H9 (cell line): ENCODE results near the gene CDC42. TPM values are rescaled to one million over a fixed set of nuclear protein-coding genes. Genes with fewer than 3 reads are reported as not detected.
"Not testable (repeated sequence)": the region's sequence is repeated elsewhere in the genome, so short reads cannot be mapped to it uniquely, and the experiment has no call there.

Experiments used
- DNase-seq: peaks from one replicate; pipeline ENCODE4 v3.0.0-alpha.2; 2017
- H2AFZ ChIP-seq: one replicate; pipeline ENCODE4 v1.6.1; 2013; ENCODE audit warnings: mild to moderate bottlenecking, low read length, control low read depth, moderate library complexity
- H2AK5ac ChIP-seq: 2 replicates; pipeline ENCODE4 v1.6.1; 2013; ENCODE audit warnings: low read length, control low read depth, mixed read lengths; ENCODE audit not compliant: insufficient read length
- H2BK120ac ChIP-seq: one replicate; pipeline ENCODE4 v1.6.1; 2013; ENCODE audit warnings: low read depth, mild to moderate bottlenecking, low read length, control low read depth, inconsistent platforms; ENCODE audit not compliant: poor library complexity, severe bottlenecking
- H2BK12ac ChIP-seq: 2 replicates; pipeline ENCODE4 v1.6.1; 2013; ENCODE audit warnings: low read length, control low read depth, mixed read lengths, low read depth; ENCODE audit not compliant: insufficient read length
- H2BK15ac ChIP-seq: 2 replicates; pipeline ENCODE4 v1.6.1; 2013; ENCODE audit warnings: low read depth, low read length, control low read depth
- H2BK20ac ChIP-seq: one replicate; pipeline ENCODE4 v1.6.1; 2013; ENCODE audit warnings: low read depth, mild to moderate bottlenecking, low read length, control low read depth, inconsistent platforms; ENCODE audit not compliant: poor library complexity, severe bottlenecking
- H2BK5ac ChIP-seq: 2 replicates; pipeline ENCODE4 v1.6.1; 2013; ENCODE audit warnings: low read length, control low read depth, mixed read lengths; ENCODE audit not compliant: insufficient read length
- H3K14ac ChIP-seq: 2 replicates; pipeline ENCODE4 v1.6.1; 2013; ENCODE audit warnings: low read length, control low read depth; ENCODE audit not compliant: insufficient read depth
- H3K18ac ChIP-seq: 2 replicates; pipeline ENCODE4 v1.6.1; 2013; ENCODE audit warnings: low read depth, mild to moderate bottlenecking, mixed read lengths, low read length, control low read depth; ENCODE audit not compliant: insufficient read length
- H3K23ac ChIP-seq: 2 replicates; pipeline ENCODE4 v1.6.1; 2013; ENCODE audit warnings: low read length, control low read depth, mixed read lengths, low read depth; ENCODE audit not compliant: insufficient read length
- H3K23me2 ChIP-seq: 2 replicates; pipeline ENCODE4 v1.6.1; 2013; ENCODE audit warnings: low read depth, mild to moderate bottlenecking, mixed read lengths, low read length, control low read depth; ENCODE audit not compliant: insufficient read length, poor library complexity, severe bottlenecking
- H3K27ac ChIP-seq: 2 replicates; pipeline ENCODE4 v1.5.1; 2013; ENCODE audit warnings: low read length, control low read depth, mixed read lengths, low read depth; ENCODE audit not compliant: insufficient read length
- H3K27me3 ChIP-seq: 2 replicates; pipeline ENCODE4 v1.6.1; 2013; ENCODE audit warnings: low read length, control low read depth, inconsistent platforms; ENCODE audit not compliant: insufficient read depth
- H3K4ac ChIP-seq: 2 replicates; pipeline ENCODE4 v1.6.1; 2013; ENCODE audit warnings: low read depth, mild to moderate bottlenecking, control low read depth, inconsistent platforms, low read length, moderate library complexity
- H3K4me1 ChIP-seq: 2 replicates; pipeline ENCODE4 v1.6.1; 2013; ENCODE audit warnings: low read length, control low read depth, inconsistent platforms; ENCODE audit not compliant: insufficient read depth
- H3K4me2 ChIP-seq: 2 replicates; pipeline ENCODE4 v1.6.1; 2013; ENCODE audit warnings: low read length, control low read depth, mixed read lengths; ENCODE audit not compliant: insufficient read length, insufficient read depth
- H3K56ac ChIP-seq: 2 replicates; pipeline ENCODE4 v1.6.1; 2013; ENCODE audit warnings: low read depth, mild to moderate bottlenecking, mixed read lengths, low read length, control low read depth; ENCODE audit not compliant: insufficient read length
- H3K79me1 ChIP-seq: 2 replicates; pipeline ENCODE4 v1.6.1; 2013; ENCODE audit warnings: low read depth, mild to moderate bottlenecking, moderate library complexity, low read length, control low read depth, inconsistent platforms; ENCODE audit not compliant: insufficient read depth, poor library complexity, severe bottlenecking
- H3K79me2 ChIP-seq: 2 replicates; pipeline ENCODE4 v1.6.1; 2013; ENCODE audit warnings: low read length, control low read depth, inconsistent platforms; ENCODE audit not compliant: insufficient read depth
- H3K9ac ChIP-seq: 2 replicates; pipeline ENCODE4 v1.6.1; 2013; ENCODE audit warnings: low read length, control low read depth, mixed read lengths; ENCODE audit not compliant: insufficient read length; ENCODE audit errors: extremely low read depth
- H3K9me3 ChIP-seq: one replicate; pipeline ENCODE4 v1.6.1; 2013; ENCODE audit warnings: low read depth, low read length, inconsistent platforms; ENCODE audit not compliant: control insufficient read depth
- H3T11ph ChIP-seq: one replicate; pipeline ENCODE4 v1.6.1; 2013; ENCODE audit warnings: mild to moderate bottlenecking, low read length, control low read depth, inconsistent platforms
- H4K20me1 ChIP-seq: one replicate; pipeline ENCODE4 v1.6.1; 2013; ENCODE audit not compliant: control insufficient read depth, insufficient read length, insufficient read depth
- H4K5ac ChIP-seq: 2 replicates; pipeline ENCODE4 v1.6.1; 2013; ENCODE audit warnings: low read depth, mild to moderate bottlenecking, mixed read lengths, low read length, control low read depth; ENCODE audit not compliant: insufficient read length
- H4K8ac ChIP-seq: replicated peaks from 2 replicates; pipeline ENCODE4 v1.6.1; 2013; ENCODE audit warnings: low read length, control low read depth, mixed read lengths, low read depth; ENCODE audit not compliant: insufficient read length
- H4K91ac ChIP-seq: 2 replicates; pipeline ENCODE4 v1.6.1; 2013; ENCODE audit warnings: low read depth, mild to moderate bottlenecking, moderate library complexity, mixed read lengths, low read length, control low read depth; ENCODE audit not compliant: insufficient read length
- H3K27ac Mint-ChIP-seq, 3 experiments: 2 replicates in 2 of 3; 3 replicates in 1 of 3; pipeline ENCODE4 v1.8.0; 2020 to 2021; ENCODE audit warnings: mixed read lengths in 3 of 3, mild to moderate bottlenecking in 1 of 3, moderate library complexity in 1 of 3
- H3K27me3 Mint-ChIP-seq: 2 replicates; pipeline ENCODE4 v1.8.0; 2021; ENCODE audit warnings: low read depth, mild to moderate bottlenecking, moderate library complexity, mixed read lengths
- H3K36me3 Mint-ChIP-seq, 3 experiments: 2 replicates in 2 of 3; 3 replicates in 1 of 3; pipeline ENCODE4 v1.8.0; 2020 to 2021; ENCODE audit warnings: low read depth in 3 of 3, mixed read lengths in 3 of 3; ENCODE audit not compliant: insufficient read depth in 1 of 3
- H3K4me1 Mint-ChIP-seq, 2 experiments: 2 replicates each; pipeline ENCODE4 v1.8.0; 2020; ENCODE audit warnings: mixed read lengths in 2 of 2
- H3K4me3 Mint-ChIP-seq, 2 experiments: 2 replicates in 1 of 2; 3 replicates in 1 of 2; pipeline ENCODE4 v1.8.0; 2020 to 2021; ENCODE audit warnings: mild to moderate bottlenecking in 2 of 2, mixed read lengths in 2 of 2, moderate library complexity in 1 of 2
- H3K9me3 Mint-ChIP-seq, 2 experiments: 2 replicates in 1 of 2; 3 replicates in 1 of 2; pipeline ENCODE4 v1.8.0; 2020; ENCODE audit warnings: mild to moderate bottlenecking in 2 of 2, mixed read lengths in 2 of 2, moderate library complexity in 1 of 2
- CTCF ChIP-seq: fragments of 200-600 bp; sonication (generic); conservative IDR thresholded peaks from 3 replicates; pipeline ENCODE4 v1.8.0; 2021; ENCODE audit warnings: antibody characterized with exemption, mild to moderate bottlenecking
- WGBS: extraction: QIAGEN DNeasy Blood & Tissue Kit; methylation state at CpG from one replicate; pipeline ENCODE4 v1.1.7; 2013; ENCODE audit warnings: missing lambda C conversion rate, low lambda C conversion rate, mixed read lengths; ENCODE audit not compliant: insufficient read length; ENCODE audit errors: extremely low coverage; 5-methylcytosine and 5-hydroxymethylcytosine counted together
- total RNA-seq: library from RNA; stranded (reverse); gene quantifications from 2 replicates; pipeline ENCODE4 v1.2.1, GENCODE V29; 2021

Gene CDC42
- total RNA-seq, 1 experiment from 2014 or later: 197 TPM

- H3K9ac ChIP-seq: not testable (repeated sequence)
- WGBS: no CpG with 5 or more reads among the region's 18 CpGs
These were observed 47.0 kb upstream of the CDC42 start for GRCh38 chr1:22005261-22006149.

GRCh38 chr1:22006736-22007135, 45.8 kb upstream of the CDC42 start:
- not testable (repeated sequence) for H3K79me2 ChIP-seq, H3K56ac ChIP-seq, H3K27ac Mint-ChIP-seq, H2AFZ ChIP-seq, H3K27me3 Mint-ChIP-seq, H2BK120ac ChIP-seq, H2AK5ac ChIP-seq, H3K9me3 Mint-ChIP-seq, H3K9ac ChIP-seq, H3K36me3 Mint-ChIP-seq, H3K4ac ChIP-seq, H3K4me3 Mint-ChIP-seq, H2BK15ac ChIP-seq, H3K23ac ChIP-seq, H3K23me2 ChIP-seq, H3K79me1 ChIP-seq, H4K5ac ChIP-seq, H3K4me2 ChIP-seq, H3K9me3 ChIP-seq, H2BK20ac ChIP-seq, DNase-seq, H3K4me1 ChIP-seq, H3K27me3 ChIP-seq, H3K14ac ChIP-seq, H3K27ac ChIP-seq, H3K4me1 Mint-ChIP-seq, H3K18ac ChIP-seq, H3T11ph ChIP-seq, H2BK5ac ChIP-seq, H4K8ac ChIP-seq, H2BK12ac ChIP-seq, H4K20me1 ChIP-seq, H4K91ac ChIP-seq
- no CpG with 5 or more reads among the region's 13 CpGs for WGBS

More at GRCh38 chr1:22005261-22006149, 47.0 kb upstream of the CDC42 start:
- not testable (repeated sequence) for H2BK15ac ChIP-seq, H3K4ac ChIP-seq, H4K91ac ChIP-seq, H3K79me1 ChIP-seq, H4K8ac ChIP-seq, H3K4me3 Mint-ChIP-seq, H3T11ph ChIP-seq, H2BK12ac ChIP-seq, H3K23ac ChIP-seq, H3K18ac ChIP-seq, H3K27me3 Mint-ChIP-seq, H3K56ac ChIP-seq, H3K4me1 ChIP-seq, H3K79me2 ChIP-seq, H4K5ac ChIP-seq, H2AK5ac ChIP-seq, H3K27me3 ChIP-seq, H3K4me1 Mint-ChIP-seq, H3K9me3 ChIP-seq, H2BK120ac ChIP-seq, H3K27ac ChIP-seq, H3K9me3 Mint-ChIP-seq, H2BK5ac ChIP-seq, H3K14ac ChIP-seq, H4K20me1 ChIP-seq, H3K4me2 ChIP-seq, H3K23me2 ChIP-seq, H2BK20ac ChIP-seq, H3K36me3 Mint-ChIP-seq, H2AFZ ChIP-seq
- peak; percentile 60 for DNase-seq
- peak overlapping the region in 1 of 3 experiments; percentile 22; a peak in 1 of 7 replicates for H3K27ac Mint-ChIP-seq
- peak; percentile 65 for TF ChIP-seq CTCF
